Amniotic stem cell (primary cell): ENCODE measurements around the gene ARHGAP20.
"Not testable (repeated sequence)": the region's sequence is repeated elsewhere in the genome, so short reads cannot be mapped to it uniquely, and the experiment has no call there.

ENCODE experiments used
- DNase-seq: peaks from one replicate; lab custom pipeline; 2025; lab: John Stamatoyannopoulos, UW

ARHGAP20 gene

GRCh38 chr11:110715541-110715940 lies 3.3 kb upstream of the ARHGAP20 start:
- no peak for DNase-seq

GRCh38 chr11:110713449-110713776 lies 1.2 kb upstream of the ARHGAP20 start:
- no peak for DNase-seq

- DNase-seq, result no peak
Measured at GRCh38 chr11:110712659-110713448, 617 bp upstream of the ARHGAP20 start.

GRCh38 chr11:110711448-110711775 lies 825 bp downstream of the ARHGAP20 start:
- DNase-seq, result no peak

- DNase-seq, result no peak
Measured at GRCh38 chr11:110710628-110711381, 1.4 kb downstream of the ARHGAP20 start.

GRCh38 chr11:110704210-110704864 lies 7.9 kb downstream of the ARHGAP20 start:
- DNase-seq, result no peak

GRCh38 chr11:110691926-110692325 lies 20.3 kb downstream of the ARHGAP20 start:
- no peak for DNase-seq

- DNase-seq, result no peak
Measured at GRCh38 chr11:110689306-110689705, 22.9 kb downstream of the ARHGAP20 start.

GRCh38 chr11:110679323-110679975 lies 32.8 kb downstream of the ARHGAP20 start:
- DNase-seq, result no peak

- DNase-seq, result no peak
Measured at GRCh38 chr11:110675548-110675947, 36.7 kb downstream of the ARHGAP20 start.

- DNase-seq, result no peak
Measured at GRCh38 chr11:110665689-110666465, 46.4 kb downstream of the ARHGAP20 start.

- no peak for DNase-seq
Measured at GRCh38 chr11:110655967-110656366, 56.3 kb downstream of the ARHGAP20 start.

GRCh38 chr11:110654456-110654855 lies 57.8 kb downstream of the ARHGAP20 start:
- no peak for DNase-seq

GRCh38 chr11:110645253-110645652 lies 67.0 kb downstream of the ARHGAP20 start:
- DNase-seq, result no peak

GRCh38 chr11:110634370-110634769 lies 77.9 kb downstream of the ARHGAP20 start:
- no peak for DNase-seq

- no peak for DNase-seq
Measured at GRCh38 chr11:110631551-110631950, 80.7 kb downstream of the ARHGAP20 start.

GRCh38 chr11:110629594-110629993 lies 82.6 kb downstream of the ARHGAP20 start:
- DNase-seq, result no peak

GRCh38 chr11:110621826-110622225 lies 90.4 kb downstream of the ARHGAP20 start:
- DNase-seq, result no peak

GRCh38 chr11:110619366-110619765 lies 92.9 kb downstream of the ARHGAP20 start:
- not testable (repeated sequence) for DNase-seq

GRCh38 chr11:110614031-110614430 lies 98.2 kb downstream of the ARHGAP20 start:
- no peak for DNase-seq

GRCh38 chr11:110613197-110613918 lies 98.9 kb downstream of the ARHGAP20 start:
- DNase-seq, result no peak
